ENCODE data around the gene PLCL2. TPM values are rescaled to one million over a fixed set of nuclear protein-coding genes. Genes with fewer than 3 reads are reported as not detected.
A peak's percentile ranks its signal among the peaks of the same experiment; 100 is the strongest.

PLCL2 gene
- total and polyA plus RNA-seq, 10 of the 15 experiments (the other 5 are each of a cell fraction or from before 2014, with no cell fraction given), result 7.5 to 37.3 (median 21.7) TPM

DNA sequence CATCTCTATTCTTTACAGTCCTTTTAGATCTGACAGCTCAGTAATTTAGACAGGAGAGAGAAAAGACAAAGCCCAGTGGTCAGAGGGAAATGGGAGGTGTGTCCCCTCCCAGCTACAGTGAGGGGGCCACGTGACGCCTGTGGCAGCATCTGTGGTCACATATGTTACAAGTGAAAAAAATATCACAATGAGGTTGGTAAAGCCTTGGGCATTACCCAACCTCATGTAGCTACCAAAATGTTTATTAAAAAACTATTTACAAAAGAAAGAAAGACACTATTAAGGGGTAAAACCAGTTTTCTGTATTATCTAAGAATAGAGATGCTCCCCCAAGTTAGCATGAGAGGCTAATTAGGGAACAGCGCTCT is 42.9 kb upstream of the PLCL2 start:
- Histone ChIP-seq H3K4me1 (ENCODE audit: control insufficient read depth, insufficient read depth, low read length) (peaks cover 47% of the 10 kb centered on the region), H2AFZ (ENCODE audit: control insufficient read depth, low read depth, low read length) (peak overlapping the region; percentile 73), H3K9me3 (replicated peaks; ENCODE audit: control insufficient read depth, insufficient read depth, low read length) (no peaks in the 10 kb centered on the region; the same call in 2 of the 3 replicates), H3K36me3 (ENCODE audit: control insufficient read depth in 2 of 2, insufficient read depth in 2 of 2, low read length in 1 of 2) (no peaks in the 10 kb centered on the region), H3K27me3 (replicated peaks in 1 of 2; ENCODE audit: control insufficient read depth in 2 of 2, insufficient read depth in 2 of 2, low read length in 1 of 2) (no peaks in the 10 kb centered on the region), H4K20me1 (ENCODE audit: control insufficient read depth, insufficient read depth) (no peaks in the 10 kb centered on the region), H3K4me2 (ENCODE audit: control insufficient read depth, insufficient read depth) (peak overlapping the region; percentile 79), H3K27ac (ENCODE audit: control insufficient read depth, insufficient read depth) (peak overlapping the region; percentile 77), H3K4me3 (peak overlapping the region; percentile 36), H3K9ac (ENCODE audit: control insufficient read depth, insufficient read depth, low read length) (peak overlapping the region; percentile 69), H3K79me2 (ENCODE audit: control insufficient read depth, insufficient read depth, low read length) (no peaks in the 10 kb centered on the region)
- POLR2A ChIA-PET, result interaction anchor here (0.6 to 2.9 kb wide), 6 partner anchors 8 to 179 kb away, joined by 3 to 14 read pairs (median 3); partner anchors contain the start of gene PLCL2
- RAD21 ChIA-PET (ENCODE audit: unreplicated experiment), result interaction anchor here (0.6 to 3.7 kb wide), 30 partner anchors 8 to 409 kb away, joined by 3 to 33 read pairs (median 4); partner anchors contain the start of gene PLCL2
- intact Hi-C loops (cut with micrococcal nuclease; ENCODE audit: unreplicated experiment) (loop anchor here (2.0 to 5.0 kb wide), 2 partner anchors 47 to 240 kb away; no protein-coding TSS in a partner anchor), in situ Hi-C loops (cut with MboI) (no loop called here)
- SMC1A ChIA-PET (ENCODE audit: uncharacterized antibody, unreplicated experiment), result interaction anchor here (0.6 to 4.2 kb wide), 32 partner anchors 8 to 450 kb away, joined by 3 to 45 read pairs (median 6); partner anchors contain the start of gene PLCL2
- DNase-seq (ENCODE audit: low read depth, low spot score) (peak; percentile 69), FAIRE-seq (no peak), ATAC-seq (peak; percentile 83)
- 3% methylated on average over 3 of the region's 3 CpGs for WGBS (ENCODE audit: insufficient coverage, insufficient replicate concordance, low lambda C conversion rate, missing lambda C conversion rate)
- CTCF ChIA-PET, result interaction anchor here (0.6 to 4.8 kb wide), 8 partner anchors 9 to 390 kb away, joined by 3 to 56 read pairs (median 4); partner anchors contain the start of gene PLCL2
- no TSS peak for BruUV-seq (replicated peaks)
- no peak for TF ChIP-seq MTA2 (IDR thresholded peaks at IDR 0.05; ENCODE audit: low read depth)
- TF ChIP-seq HDGF (IDR thresholded peaks at IDR 0.05), result no peak
- TF ChIP-seq TCF7 (IDR thresholded peaks at IDR 0.05; ENCODE audit: borderline replicate concordance), result no peak
- TF ChIP-seq, protein P1, sequence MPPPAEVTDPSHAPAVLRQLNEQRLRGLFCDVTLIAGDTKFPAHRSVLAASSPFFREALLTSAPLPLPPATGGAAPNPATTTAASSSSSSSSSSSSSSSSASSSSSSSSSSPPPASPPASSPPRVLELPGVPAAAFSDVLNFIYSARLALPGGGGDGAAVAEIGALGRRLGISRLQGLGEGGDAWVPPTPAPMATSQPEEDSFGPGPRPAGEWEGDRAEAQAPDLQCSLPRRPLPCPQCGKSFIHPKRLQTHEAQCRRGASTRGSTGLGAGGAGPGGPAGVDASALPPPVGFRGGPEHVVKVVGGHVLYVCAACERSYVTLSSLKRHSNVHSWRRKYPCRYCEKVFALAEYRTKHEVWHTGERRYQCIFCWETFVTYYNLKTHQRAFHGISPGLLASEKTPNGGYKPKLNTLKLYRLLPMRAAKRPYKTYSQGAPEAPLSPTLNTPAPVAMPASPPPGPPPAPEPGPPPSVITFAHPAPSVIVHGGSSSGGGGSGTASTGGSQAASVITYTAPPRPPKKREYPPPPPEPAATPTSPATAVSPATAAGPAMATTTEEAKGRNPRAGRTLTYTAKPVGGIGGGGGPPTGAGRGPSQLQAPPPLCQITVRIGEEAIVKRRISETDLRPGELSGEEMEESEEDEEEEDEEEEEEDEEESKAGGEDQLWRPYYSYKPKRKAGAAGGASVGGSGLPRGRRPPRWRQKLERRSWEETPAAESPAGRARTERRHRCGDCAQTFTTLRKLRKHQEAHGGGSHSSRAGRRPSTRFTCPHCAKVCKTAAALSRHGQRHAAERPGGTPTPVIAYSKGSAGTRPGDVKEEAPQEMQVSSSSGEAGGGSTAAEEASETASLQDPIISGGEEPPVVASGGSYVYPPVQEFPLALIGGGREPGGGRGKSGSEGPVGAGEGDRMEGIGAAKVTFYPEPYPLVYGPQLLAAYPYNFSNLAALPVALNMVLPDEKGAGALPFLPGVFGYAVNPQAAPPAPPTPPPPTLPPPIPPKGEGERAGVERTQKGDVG (CRISPR knock-in tag; IDR thresholded peaks at IDR 0.05), result no peak
- TF ChIP-seq, protein P2, sequence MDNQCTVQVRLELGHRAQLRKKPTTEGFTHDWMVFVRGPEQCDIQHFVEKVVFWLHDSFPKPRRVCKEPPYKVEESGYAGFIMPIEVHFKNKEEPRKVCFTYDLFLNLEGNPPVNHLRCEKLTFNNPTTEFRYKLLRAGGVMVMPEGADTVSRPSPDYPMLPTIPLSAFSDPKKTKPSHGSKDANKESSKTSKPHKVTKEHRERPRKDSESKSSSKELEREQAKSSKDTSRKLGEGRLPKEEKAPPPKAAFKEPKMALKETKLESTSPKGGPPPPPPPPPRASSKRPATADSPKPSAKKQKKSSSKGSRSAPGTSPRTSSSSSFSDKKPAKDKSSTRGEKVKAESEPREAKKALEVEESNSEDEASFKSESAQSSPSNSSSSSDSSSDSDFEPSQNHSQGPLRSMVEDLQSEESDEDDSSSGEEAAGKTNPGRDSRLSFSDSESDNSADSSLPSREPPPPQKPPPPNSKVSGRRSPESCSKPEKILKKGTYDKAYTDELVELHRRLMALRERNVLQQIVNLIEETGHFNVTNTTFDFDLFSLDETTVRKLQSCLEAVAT (IDR thresholded peaks at IDR 0.05), result 0 out of 2 replicates have a peak, but pooled peaks have one; percentile 45
- no peak for TF ChIP-seq NFYA (IDR thresholded peaks at IDR 0.05; ENCODE audit: borderline replicate concordance, low read depth, low read length)
- TF ChIP-seq SMC3 (IDR thresholded peaks at IDR 0.05; ENCODE audit: borderline replicate concordance, low read length), result no peak
- no peak for TF ChIP-seq ZBED1 (IDR thresholded peaks at IDR 0.05; ENCODE audit: borderline replicate concordance)
- TF ChIP-seq, protein P3, sequence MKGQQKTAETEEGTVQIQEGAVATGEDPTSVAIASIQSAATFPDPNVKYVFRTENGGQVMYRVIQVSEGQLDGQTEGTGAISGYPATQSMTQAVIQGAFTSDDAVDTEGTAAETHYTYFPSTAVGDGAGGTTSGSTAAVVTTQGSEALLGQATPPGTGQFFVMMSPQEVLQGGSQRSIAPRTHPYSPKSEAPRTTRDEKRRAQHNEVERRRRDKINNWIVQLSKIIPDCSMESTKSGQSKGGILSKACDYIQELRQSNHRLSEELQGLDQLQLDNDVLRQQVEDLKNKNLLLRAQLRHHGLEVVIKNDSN (IDR thresholded peaks at IDR 0.05; ENCODE audit: borderline replicate concordance, extremely low read length, insufficient read depth, low read depth, low read length), result peak; percentile 85
- TF ChIP-seq ZNF384 (IDR thresholded peaks at IDR 0.05; ENCODE audit: borderline replicate concordance, low read depth, low read length), result peak; percentile 65; the same call in 1 of the 2 replicates
- TF ChIP-seq TARDBP (IDR thresholded peaks at IDR 0.05; ENCODE audit: borderline replicate concordance), result no peak
- TF ChIP-seq, protein P4, sequence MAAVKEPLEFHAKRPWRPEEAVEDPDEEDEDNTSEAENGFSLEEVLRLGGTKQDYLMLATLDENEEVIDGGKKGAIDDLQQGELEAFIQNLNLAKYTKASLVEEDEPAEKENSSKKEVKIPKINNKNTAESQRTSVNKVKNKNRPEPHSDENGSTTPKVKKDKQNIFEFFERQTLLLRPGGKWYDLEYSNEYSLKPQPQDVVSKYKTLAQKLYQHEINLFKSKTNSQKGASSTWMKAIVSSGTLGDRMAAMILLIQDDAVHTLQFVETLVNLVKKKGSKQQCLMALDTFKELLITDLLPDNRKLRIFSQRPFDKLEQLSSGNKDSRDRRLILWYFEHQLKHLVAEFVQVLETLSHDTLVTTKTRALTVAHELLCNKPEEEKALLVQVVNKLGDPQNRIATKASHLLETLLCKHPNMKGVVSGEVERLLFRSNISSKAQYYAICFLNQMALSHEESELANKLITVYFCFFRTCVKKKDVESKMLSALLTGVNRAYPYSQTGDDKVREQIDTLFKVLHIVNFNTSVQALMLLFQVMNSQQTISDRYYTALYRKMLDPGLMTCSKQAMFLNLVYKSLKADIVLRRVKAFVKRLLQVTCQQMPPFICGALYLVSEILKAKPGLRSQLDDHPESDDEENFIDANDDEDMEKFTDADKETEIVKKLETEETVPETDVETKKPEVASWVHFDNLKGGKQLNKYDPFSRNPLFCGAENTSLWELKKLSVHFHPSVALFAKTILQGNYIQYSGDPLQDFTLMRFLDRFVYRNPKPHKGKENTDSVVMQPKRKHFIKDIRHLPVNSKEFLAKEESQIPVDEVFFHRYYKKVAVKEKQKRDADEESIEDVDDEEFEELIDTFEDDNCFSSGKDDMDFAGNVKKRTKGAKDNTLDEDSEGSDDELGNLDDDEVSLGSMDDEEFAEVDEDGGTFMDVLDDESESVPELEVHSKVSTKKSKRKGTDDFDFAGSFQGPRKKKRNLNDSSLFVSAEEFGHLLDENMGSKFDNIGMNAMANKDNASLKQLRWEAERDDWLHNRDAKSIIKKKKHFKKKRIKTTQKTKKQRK (IDR thresholded peaks at IDR 0.05; ENCODE audit: low read depth, low read length), result no peak
- TF ChIP-seq CHD4 (IDR thresholded peaks at IDR 0.05), result no peak
- TF ChIP-seq, protein P5, sequence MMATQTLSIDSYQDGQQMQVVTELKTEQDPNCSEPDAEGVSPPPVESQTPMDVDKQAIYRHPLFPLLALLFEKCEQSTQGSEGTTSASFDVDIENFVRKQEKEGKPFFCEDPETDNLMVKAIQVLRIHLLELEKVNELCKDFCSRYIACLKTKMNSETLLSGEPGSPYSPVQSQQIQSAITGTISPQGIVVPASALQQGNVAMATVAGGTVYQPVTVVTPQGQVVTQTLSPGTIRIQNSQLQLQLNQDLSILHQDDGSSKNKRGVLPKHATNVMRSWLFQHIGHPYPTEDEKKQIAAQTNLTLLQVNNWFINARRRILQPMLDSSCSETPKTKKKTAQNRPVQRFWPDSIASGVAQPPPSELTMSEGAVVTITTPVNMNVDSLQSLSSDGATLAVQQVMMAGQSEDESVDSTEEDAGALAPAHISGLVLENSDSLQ (IDR thresholded peaks at IDR 0.05), result no peak

Measured in GM12878 (cell line).